Measurements from ENCODE around the gene EYA2. TPM values are rescaled to one million over a fixed set of nuclear protein-coding genes. Genes with fewer than 3 reads are reported as not detected.

The EYA2 gene
- total RNA-seq, 1 donor from 2014 or later = 9.0 TPM

DNA sequence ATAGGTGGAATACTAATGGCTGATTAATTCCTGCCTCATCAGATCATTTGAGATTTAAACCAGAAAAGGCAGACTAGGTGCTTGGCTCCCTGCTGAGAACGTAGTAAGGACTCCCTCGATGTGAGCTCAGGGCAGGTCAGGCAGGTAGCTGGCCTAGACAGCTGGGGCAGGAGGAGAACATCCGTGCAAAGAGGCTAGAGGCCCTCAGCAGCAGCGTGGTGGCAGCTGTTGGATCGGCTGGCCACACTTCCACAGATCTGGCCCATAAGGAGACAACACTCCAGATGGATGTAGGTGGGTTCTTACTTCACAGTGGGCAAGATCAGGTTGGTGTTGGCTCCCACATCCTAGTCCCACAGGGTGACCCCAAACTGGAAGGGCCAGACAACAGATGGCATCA lies 38.5 kb downstream of the EYA2 start:
- H3K4me3 Mint-ChIP-seq = no peak overlapping the region
- H3K27me3 Mint-ChIP-seq (ENCODE audit: low read depth) = no peaks in the 10 kb centered on the region
- no peak for DNase-seq (ENCODE audit: low spot score in 2 of 2, unreplicated experiment in 2 of 2)
- H3K36me3 Mint-ChIP-seq = no peaks in the 10 kb centered on the region
- no peak for TF ChIP-seq CTCF (IDR thresholded peaks at IDR 0.05; ENCODE audit: unreplicated experiment)
- H3K4me1 Mint-ChIP-seq = peaks cover 18% of the 10 kb centered on the region
- H3K9me3 Mint-ChIP-seq = no peaks in the 10 kb centered on the region
- no peak overlapping the region for H3K27ac Mint-ChIP-seq

DNA sequence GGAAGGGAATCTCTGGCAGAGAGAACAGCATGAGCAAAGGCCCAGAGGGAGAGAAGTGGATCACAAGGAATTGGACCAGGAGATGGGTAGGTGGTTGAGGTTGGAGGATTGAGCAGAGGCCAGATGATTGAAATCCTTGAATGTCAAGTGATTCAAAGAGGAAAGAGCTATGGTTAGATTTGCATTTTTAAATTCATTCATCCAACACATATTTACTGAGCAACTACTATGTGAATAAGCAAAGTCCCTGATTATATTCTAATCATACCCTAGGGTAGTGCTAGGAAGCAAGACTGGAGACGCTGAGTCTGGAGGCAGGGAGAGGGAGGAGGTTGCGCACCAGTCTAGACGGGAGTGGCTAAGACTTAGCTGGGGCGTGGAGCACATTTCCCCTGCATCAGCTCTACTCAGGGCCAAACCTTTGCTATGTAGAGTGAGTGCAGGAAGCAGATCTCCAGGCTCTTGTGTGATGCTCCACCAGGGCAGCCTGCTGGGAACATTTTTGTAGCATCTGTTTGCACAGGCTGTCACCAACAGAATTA lies 40.2 kb downstream of the EYA2 start:
- Mint-ChIP-seq H3K9me3 (no peaks in the 10 kb centered on the region), H3K36me3 (no peaks in the 10 kb centered on the region), H3K27ac (no peak overlapping the region), H3K4me3 (no peak overlapping the region), H3K4me1 (peaks cover 21% of the 10 kb centered on the region), H3K27me3 (ENCODE audit: low read depth) (no peaks in the 10 kb centered on the region)
- DNase-seq (ENCODE audit: low spot score in 2 of 2, unreplicated experiment in 2 of 2) = no peak
- no peak for TF ChIP-seq CTCF (IDR thresholded peaks at IDR 0.05; ENCODE audit: unreplicated experiment)

DNA sequence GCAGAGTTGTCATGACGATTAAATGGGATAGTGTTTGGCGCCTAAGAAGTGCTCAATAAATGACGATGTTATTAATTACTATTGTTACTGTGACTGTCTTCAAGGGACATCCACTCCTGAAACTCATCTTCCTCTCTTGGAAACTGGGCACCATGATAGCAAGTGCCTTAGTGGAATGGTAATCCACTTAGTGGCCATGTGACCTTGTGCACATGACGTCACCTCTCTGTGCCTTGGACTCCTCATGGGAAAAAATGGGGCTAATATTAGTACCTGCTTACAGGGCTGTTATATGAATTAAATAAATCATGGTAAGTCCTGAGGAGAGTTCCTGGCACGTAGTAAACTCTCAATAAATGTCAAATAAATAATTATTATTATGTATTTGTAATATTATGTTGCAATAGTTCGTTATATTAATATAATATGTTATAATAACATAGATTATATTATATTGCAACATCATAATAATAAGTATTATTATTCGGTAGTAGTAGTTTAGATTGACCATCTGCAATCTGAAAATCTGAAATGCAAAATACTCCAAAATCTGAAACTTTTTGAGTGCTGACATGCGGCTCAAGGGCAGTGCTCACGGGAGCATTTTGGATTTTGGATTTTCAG lies 40.9 kb downstream of the EYA2 start:
- H3K9me3 Mint-ChIP-seq = no peaks in the 10 kb centered on the region
- H3K27ac Mint-ChIP-seq = no peak overlapping the region
- H3K4me3 Mint-ChIP-seq = no peak overlapping the region
- no peaks in the 10 kb centered on the region for H3K36me3 Mint-ChIP-seq
- DNase-seq (ENCODE audit: low spot score in 2 of 2, unreplicated experiment in 2 of 2) = no peak
- no peaks in the 10 kb centered on the region for H3K27me3 Mint-ChIP-seq (ENCODE audit: low read depth)
- no peak for TF ChIP-seq CTCF (IDR thresholded peaks at IDR 0.05; ENCODE audit: unreplicated experiment)
- H3K4me1 Mint-ChIP-seq = peaks cover 16% of the 10 kb centered on the region

- no peaks in the 10 kb centered on the region for H3K9me3 Mint-ChIP-seq
- peaks cover 12% of the 10 kb centered on the region for H3K4me1 Mint-ChIP-seq
- no peak overlapping the region for H3K4me3 Mint-ChIP-seq
- peak overlapping the region; percentile 47 for H3K27ac Mint-ChIP-seq
- TF ChIP-seq CTCF (IDR thresholded peaks at IDR 0.05; ENCODE audit: unreplicated experiment) = no peak
- DNase-seq (ENCODE audit: low spot score in 2 of 2, unreplicated experiment in 2 of 2) = no peak
- H3K36me3 Mint-ChIP-seq = no peaks in the 10 kb centered on the region
- no peaks in the 10 kb centered on the region for H3K27me3 Mint-ChIP-seq (ENCODE audit: low read depth)
Observed at GRCh38 chr20:46936415-46937156, 41.9 kb downstream of the EYA2 start.

GRCh38 chr20:46937157-46937523 lies 42.5 kb downstream of the EYA2 start:
- Mint-ChIP-seq H3K9me3 (no peaks in the 10 kb centered on the region), H3K4me3 (no peak overlapping the region), H3K27ac (peak overlapping the region; percentile 47), H3K27me3 (ENCODE audit: low read depth) (no peaks in the 10 kb centered on the region), H3K36me3 (no peaks in the 10 kb centered on the region), H3K4me1 (peaks cover 12% of the 10 kb centered on the region)
- no peak for DNase-seq (ENCODE audit: low spot score in 2 of 2, unreplicated experiment in 2 of 2)
- no peak for TF ChIP-seq CTCF (IDR thresholded peaks at IDR 0.05; ENCODE audit: unreplicated experiment)
